Omental fat pad (tissue), 4 donors: ENCODE measurements around the gene LMX1B. TPM values are rescaled to one million over a fixed set of nuclear protein-coding genes. Genes with fewer than 3 reads are reported as not detected.

Experiments
- ATAC-seq: fragments of 150-250 bp; one replicate; pipeline ENCODE4 v1.9.1; 2016; ENCODE audit warnings: mild to moderate bottlenecking, moderate library complexity; ENCODE audit not compliant: low FRiP score
- DNase-seq: peaks from one replicate; pipeline ENCODE4 v3.0.0-alpha.2; 2019; ENCODE audit warnings: low spot score
- total RNA-seq, 4 donors: library from RNA; depleted of rRNA; stranded (reverse); fragments of >200 nt; gene quantifications; one replicate each; pipeline ENCODE4 v1.1.0, GENCODE V29; 2016
- TF ChIP-seq, protein P1 (sequence below), 3 donors: fragments of 450-650 bp; IDR thresholded peaks; one replicate each; pipeline ENCODE4 v1.5.1; 2016 to 2017; ENCODE audit warnings: antibody characterized with exemption in 3 of 3, mild to moderate bottlenecking in 3 of 3, moderate library complexity in 2 of 3

LMX1B gene
- total RNA-seq, 4 donors from 2014 or later = 0.09 to 1.1 (median 0.31) TPM; not detected in 1

DNA sequence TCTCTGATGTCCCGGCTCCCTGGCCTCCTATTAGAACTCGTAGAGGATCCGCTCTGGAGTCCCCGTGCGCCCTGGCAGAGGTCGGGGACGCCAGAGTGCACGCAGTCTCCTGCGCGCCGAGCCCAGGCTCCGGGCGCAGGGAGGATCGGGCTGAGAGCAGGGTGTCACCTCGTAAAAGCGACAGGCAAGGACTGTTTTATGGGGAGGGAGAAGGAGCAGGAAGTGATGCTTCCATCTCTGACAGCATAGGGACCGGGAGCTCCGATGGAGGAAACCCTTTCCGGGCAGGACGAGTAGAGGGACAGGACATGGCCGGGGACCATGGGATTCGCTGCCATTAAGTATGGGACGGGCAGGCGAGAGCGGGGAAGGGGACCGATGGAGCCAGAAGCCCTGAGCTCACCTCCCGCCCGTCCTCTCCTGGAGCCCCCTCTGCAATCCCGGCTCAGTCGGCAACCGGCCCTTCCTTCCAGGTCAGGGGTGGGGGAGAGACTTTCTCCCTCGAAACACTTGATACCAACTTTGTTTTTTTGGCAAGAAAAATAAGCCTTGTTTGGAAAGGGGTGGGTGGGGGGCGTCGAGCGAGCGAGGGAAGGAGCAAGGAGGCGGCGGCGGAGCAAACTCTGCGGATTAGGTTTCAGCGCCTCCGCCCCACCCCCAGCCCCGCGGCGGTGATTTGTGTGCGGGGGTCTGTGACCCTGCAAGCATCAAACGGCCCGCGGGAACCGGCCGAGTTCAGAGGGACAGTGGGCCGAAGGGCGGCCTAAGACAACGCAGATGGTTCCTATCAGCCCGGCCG is 12.6 kb downstream of the LMX1B start:
- ATAC-seq (no peak), DNase-seq (no peak)
- TF ChIP-seq, protein P1, sequence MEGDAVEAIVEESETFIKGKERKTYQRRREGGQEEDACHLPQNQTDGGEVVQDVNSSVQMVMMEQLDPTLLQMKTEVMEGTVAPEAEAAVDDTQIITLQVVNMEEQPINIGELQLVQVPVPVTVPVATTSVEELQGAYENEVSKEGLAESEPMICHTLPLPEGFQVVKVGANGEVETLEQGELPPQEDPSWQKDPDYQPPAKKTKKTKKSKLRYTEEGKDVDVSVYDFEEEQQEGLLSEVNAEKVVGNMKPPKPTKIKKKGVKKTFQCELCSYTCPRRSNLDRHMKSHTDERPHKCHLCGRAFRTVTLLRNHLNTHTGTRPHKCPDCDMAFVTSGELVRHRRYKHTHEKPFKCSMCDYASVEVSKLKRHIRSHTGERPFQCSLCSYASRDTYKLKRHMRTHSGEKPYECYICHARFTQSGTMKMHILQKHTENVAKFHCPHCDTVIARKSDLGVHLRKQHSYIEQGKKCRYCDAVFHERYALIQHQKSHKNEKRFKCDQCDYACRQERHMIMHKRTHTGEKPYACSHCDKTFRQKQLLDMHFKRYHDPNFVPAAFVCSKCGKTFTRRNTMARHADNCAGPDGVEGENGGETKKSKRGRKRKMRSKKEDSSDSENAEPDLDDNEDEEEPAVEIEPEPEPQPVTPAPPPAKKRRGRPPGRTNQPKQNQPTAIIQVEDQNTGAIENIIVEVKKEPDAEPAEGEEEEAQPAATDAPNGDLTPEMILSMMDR (IDR thresholded peaks at IDR 0.05) = no peak

DNA sequence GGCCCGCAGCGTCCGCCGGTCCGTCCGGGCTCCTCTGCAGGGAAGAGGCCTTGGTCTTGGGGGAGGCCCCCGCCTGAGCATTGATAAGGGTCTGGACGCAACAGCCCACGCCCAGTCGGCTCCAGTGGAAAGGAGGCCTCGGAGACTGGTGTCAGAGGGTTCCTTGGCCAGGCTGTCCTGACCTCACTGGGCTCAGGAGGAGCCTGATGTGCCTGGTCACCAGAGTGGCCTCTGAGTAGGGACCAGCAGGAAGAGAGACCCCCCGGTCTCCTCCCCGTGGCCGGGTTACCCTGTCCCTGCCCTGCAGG is 13.2 kb downstream of the LMX1B start:
- DNase-seq (no peak), ATAC-seq (no peak)
- TF ChIP-seq, protein P1 (IDR thresholded peaks at IDR 0.05) = no peak

GRCh38 chr9:126628146-126628545 is 14.4 kb downstream of the LMX1B start:
- DNase-seq (no peak), ATAC-seq (no peak)
- TF ChIP-seq, protein P1 (IDR thresholded peaks at IDR 0.05) = no peak

- TF ChIP-seq, protein P1 (IDR thresholded peaks at IDR 0.05) = no peak
- DNase-seq (no peak), ATAC-seq (no peak)
These were observed 15.4 kb downstream of the LMX1B start for GRCh38 chr9:126628969-126629674.

DNA sequence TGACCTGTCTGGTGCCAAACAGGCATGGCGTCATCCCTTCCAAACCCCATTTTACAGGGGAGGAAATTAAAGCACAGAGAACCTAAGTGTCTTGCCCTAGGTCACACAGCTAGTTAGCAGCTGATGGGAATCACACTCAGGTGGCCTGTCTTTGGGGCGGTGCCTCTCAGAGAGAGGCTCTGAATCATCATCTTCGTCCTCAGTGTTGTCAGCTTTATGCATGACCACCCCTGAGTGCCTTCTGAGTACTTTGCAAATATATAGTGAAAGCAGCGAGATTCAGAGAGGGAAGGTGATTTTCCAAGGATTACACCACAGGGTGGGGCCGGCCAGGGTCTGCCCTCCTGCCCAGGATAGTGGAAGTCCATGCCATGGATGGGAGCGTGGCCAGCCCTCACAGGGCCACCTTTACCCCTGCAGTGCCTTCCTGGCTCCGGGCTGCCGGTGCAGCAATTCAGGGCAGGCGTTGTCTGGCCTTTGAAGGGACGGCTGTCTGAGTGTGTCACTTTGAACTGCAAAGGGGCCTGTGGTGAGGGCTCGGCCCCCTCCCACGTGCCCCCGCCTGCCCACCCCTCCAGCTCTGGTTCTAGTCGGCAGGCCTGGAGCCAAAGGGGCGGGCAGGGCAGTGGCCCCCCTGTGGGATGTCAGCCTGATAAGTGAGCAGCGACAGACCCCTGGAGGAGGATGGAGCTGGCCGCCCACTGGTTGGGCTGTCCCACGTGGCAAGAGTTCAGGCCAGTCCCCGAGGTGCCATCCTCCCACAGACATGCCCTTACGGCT is 16.9 kb downstream of the LMX1B start:
- TF ChIP-seq, protein P1 (IDR thresholded peaks at IDR 0.05) = no peak
- ATAC-seq (no peak), DNase-seq (no peak)

- ATAC-seq (no peak), DNase-seq (no peak)
- TF ChIP-seq, protein P1 (IDR thresholded peaks at IDR 0.05) = no peak
These were observed 17.5 kb downstream of the LMX1B start for GRCh38 chr9:126631254-126631653.
